ENCODE results near the gene MYCL.

Gene MYCL, protein sequence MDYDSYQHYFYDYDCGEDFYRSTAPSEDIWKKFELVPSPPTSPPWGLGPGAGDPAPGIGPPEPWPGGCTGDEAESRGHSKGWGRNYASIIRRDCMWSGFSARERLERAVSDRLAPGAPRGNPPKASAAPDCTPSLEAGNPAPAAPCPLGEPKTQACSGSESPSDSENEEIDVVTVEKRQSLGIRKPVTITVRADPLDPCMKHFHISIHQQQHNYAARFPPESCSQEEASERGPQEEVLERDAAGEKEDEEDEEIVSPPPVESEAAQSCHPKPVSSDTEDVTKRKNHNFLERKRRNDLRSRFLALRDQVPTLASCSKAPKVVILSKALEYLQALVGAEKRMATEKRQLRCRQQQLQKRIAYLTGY

GRCh38 chr1:39901714-39902459 lies at the start of gene MYCL:
Gene MYCL, minus strand, starts transcription at chr1:39901917. Its CDS starts 483 bp downstream, at chr1:39901434.
- DNase-seq (ENCODE audit: low read depth) = no peak

- no peak for DNase-seq (ENCODE audit: low read depth)
Observed at GRCh38 chr1:39949891-39950290, 48.2 kb upstream of the MYCL start.

DNA sequence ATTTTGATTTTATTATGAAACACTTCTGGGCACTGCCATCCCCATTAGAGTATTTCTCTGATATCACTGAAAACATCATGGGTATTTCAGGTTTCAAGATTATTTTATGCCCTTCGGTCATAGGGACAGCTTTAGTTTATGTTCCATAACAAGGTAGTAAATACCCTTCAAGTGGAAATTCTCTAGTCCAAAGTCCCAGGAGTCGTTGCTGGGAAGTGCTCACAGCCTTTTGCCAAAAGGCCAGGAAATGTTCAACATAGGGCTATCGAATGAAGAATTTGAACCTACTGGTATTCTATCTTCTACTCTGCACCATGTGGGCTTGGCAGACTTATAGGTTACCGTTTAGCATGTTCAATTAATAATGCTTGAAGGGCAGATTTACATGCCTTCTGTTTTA lies 45.5 kb upstream of the MYCL start:
- no peak for DNase-seq (ENCODE audit: low read depth)

GRCh38 chr1:39946216-39946615 lies 44.5 kb upstream of the MYCL start:
- DNase-seq (ENCODE audit: low read depth) = no peak

DNA sequence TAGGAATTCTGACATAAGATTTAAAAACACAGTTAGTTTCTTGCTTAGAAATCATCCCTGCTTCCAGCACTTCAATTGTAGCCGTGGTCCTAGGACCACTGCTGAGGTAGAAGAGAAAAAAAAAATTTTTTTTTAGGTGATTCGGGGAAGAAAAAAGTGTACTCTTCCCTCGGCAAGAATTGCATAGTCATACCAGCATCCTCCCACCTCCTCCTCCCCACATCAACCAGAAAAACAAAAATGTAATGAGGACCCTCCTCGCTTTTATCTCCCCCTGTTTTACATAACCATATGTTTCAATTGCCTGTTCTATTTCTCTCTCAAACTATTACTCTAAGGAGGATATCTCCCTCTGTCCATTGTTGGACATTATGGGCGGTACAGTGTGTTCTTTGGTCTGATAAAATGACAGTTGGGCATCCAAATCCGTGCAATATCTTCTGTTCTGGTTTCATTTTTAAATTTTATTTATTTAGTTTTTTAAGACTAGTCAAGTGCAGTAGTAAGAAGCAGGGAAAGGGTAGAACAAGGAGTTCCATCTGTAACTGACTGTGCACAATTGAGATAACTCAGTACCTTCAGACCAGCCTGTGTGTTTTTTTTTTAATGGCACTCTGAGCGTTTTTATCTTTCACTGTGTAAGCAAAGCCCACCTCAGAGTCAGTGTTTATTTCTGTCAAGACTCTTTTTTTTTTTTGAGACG lies 42.8 kb upstream of the MYCL start:
- DNase-seq (ENCODE audit: low read depth) = no peak

DNA sequence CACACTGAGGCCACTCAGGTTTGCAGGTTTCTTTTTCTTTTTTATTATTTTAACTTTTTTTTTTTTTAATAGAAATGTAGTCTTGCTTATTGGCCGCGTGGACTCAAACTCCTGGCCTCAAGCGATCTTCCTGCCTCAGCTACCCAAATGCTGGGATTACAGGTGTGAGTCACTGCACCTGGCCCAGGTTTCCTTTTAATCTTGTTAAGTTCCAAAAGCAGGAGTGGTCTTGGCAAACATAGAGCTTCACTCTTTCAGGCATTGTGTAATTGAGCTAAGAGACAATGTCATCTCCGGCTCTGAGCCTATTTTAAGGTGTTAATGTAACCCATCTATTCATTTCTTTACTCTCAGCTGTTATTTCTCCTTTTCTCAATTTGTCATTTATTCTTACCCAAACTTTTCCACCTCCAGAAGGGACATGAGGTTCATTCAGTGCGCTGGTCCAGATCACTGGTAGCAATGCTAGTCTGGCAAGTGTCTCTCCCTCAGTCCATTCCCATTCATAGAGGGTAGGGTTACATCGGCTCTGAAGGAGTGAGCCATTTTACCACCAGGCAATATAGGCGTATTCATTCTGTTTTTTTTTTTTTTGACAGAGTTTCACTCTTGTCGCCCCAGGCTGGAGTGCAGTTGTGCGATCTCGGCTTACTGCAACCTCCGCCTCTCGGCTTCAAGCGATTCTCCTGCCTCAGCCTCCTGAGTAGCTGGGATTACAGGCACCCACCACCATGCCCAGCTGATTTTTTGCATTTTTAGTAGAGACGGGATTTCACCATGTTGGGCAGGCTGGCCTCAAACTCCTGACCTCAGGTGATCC lies 42.0 kb upstream of the MYCL start:
- DNase-seq (ENCODE audit: low read depth) = no peak

- no peak for DNase-seq (ENCODE audit: low read depth)
Observed at GRCh38 chr1:39940980-39941871, 39.5 kb upstream of the MYCL start.

GRCh38 chr1:39940253-39940652 lies 38.5 kb upstream of the MYCL start:
- DNase-seq (ENCODE audit: low read depth) = no peak

DNA sequence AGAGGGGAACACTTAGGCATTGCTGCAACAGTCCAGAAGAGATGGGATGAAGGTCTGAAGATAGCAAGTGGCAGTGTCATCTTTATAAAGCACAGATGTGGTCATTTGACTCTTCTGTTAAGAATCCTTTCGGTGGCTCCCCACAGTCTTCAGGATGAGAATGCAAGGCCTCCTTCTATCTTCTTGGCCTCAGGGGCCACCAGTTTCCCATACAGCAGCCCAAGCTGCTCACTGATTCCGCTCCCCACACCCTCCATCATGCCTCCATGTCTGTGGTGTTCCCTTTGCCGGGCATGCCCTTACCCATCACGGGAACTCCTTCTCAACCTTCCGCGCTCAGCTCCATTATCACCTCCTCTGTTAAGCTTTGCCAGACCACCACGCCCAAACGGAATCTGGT lies 37.1 kb upstream of the MYCL start:
- DNase-seq (ENCODE audit: low read depth) = no peak

GRCh38 chr1:39936724-39937491 lies 35.2 kb upstream of the MYCL start:
- DNase-seq (ENCODE audit: low read depth) = no peak

GRCh38 chr1:39933956-39934941 lies 32.5 kb upstream of the MYCL start:
- DNase-seq (ENCODE audit: low read depth) = peak; percentile 65

DNA sequence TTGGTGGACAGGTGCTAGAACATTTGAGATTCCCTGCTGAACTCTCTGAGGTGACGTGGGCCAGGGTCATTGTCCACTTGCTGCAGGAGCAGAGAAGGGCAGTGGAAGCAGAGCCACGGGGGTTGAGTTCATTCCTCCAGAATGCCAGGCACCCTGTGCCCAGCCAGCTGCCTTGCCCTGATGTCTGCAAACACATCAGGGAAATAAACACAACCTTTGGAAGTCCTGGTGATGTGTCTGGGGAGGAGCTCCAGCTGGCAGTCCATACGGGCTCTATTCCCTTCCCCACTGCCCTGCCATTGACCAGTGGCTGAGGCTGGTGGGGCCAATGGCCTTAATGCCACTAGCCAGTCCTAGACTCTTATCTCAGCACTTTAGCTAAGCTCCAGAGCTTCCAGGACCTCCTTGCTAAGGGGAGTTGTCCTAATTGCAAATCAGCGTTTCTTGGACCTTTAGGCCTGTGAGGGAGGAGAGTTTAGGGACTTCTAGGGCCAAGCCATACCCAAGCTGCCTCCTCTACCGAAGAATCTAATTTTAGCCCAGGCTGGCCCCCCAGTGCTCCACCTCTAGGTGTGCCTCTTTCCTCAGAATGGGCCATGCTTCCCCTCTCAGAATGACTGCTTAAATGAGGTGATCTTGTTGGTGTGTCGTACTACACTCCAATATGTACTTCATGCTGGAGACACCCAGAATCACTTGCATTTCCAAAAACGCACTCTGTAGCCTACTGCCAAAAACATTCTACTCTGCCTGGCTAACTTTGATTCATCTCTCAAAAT lies 27.3 kb upstream of the MYCL start:
- no peak for DNase-seq (ENCODE audit: low read depth)

DNA sequence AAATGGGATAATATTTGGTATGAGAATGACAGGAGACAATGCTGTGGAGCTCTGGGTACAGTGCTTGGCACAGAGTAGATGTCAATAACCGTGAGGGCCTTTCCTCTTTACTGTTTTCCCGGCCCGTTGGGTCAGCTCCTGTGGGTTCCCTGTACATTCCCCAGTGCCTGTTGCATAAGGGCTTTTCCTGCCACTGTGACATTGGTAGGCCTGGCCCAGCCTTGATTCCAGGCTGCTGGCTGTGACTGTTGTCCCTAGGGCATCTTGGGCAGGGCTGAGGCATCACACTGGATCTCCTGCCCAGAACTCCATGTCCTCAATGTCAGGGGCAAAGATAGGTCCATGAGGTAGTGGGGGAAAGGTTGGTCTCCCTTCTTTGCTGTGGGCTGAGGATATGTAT lies 25.8 kb upstream of the MYCL start:
- DNase-seq (ENCODE audit: low read depth) = no peak

GRCh38 chr1:39926820-39927219 lies 25.1 kb upstream of the MYCL start:
- no peak for DNase-seq (ENCODE audit: low read depth)

- DNase-seq (ENCODE audit: low read depth) = no peak
Observed at GRCh38 chr1:39926343-39926793, 24.7 kb upstream of the MYCL start.

DNA sequence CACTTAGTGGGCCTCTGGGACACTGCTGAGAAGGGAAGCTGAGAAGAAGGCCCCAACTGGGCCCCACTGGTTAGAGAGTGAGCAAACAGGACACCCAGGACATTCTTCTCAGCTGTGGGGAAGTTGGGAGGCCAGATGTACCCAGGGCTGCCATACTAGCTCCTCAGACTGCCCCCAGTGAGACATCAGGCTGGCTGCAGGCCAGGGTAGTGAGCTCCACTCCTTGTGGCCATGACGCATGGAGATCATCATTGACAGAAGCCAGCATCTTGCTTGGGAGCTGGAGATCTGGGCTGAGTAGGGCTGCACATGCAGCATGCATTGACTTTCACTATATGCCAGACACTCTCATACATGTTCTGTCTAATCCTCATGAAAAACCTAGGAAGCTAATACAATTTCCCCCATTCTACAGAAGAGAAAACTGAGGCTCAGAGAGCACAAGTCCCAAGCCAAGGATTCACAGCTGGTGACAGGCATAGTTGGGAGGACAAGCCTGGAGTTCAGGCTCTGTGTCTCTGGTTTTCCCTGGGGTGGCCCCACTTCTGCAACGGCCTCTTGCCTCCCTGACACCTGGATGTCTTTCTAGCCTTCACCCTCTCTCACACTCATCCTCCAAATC lies 24.1 kb upstream of the MYCL start:
- DNase-seq (ENCODE audit: low read depth) = no peak

- DNase-seq (ENCODE audit: low read depth) = no peak
Observed at GRCh38 chr1:39922251-39922688, 20.6 kb upstream of the MYCL start.

GRCh38 chr1:39919545-39919944 lies 17.8 kb upstream of the MYCL start:
- no peak for DNase-seq (ENCODE audit: low read depth)

Data from non-pigmented ciliary epithelial cell (primary cell).